Measurements from ENCODE around the gene DLX4. TPM values are rescaled to one million over a fixed set of nuclear protein-coding genes. Genes with fewer than 3 reads are reported as not detected.

Gene DLX4
- total RNA-seq, 1 donor: not detected

DNA sequence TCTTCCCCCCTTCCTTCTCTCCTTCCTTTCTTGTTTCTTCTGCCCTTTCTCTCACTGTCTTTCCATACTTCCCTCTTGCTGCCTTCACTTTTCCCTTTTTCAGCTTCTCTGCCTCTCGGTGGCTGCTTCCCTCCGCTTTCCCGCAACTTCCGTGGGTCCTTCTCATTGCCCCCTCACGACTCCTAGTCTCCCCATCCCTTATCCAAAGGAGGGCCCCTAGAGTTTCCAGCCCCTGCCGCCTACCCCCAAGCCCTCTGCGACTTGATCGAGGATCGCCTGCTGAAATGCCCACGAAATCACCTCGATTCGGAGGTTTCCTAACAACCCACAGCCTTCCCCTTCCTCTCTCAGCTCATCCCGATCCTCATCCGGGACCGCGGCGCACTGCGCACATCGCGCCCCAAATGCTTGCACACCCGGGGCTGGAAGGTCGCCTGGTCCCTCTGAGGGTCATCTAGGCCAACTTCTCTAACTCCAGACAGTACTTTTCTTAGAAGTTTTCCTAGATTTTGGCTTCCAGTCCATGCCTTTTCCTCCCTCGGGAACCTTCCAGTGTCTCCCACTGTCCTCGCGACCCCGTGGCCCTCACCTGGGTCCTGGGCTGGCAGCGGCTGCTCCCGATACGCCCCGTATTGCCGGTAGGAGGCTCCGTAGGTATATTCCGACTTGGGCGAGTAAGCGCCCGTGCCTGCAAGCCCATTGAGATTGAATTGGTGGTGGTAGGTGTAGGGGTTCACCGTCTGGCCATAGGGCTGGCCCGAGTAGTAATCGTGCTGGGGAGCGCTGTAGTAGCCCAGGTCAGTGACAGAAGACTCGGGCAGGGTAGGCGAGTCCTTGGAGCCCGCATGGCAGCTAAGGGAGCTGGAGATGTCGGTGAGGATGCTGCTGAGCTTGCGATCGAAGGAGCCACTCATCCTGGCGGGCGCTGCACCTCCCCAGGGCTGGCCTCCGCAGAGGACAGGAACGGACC, 25.4 kb downstream of the DLX4 start:
- H3K4me3 ChIP-seq (ENCODE audit: low read depth, low read length): peak overlapping the region; percentile 44
- no peak for DNase-seq (ENCODE audit: low read depth)
- TF ChIP-seq, protein P1, sequence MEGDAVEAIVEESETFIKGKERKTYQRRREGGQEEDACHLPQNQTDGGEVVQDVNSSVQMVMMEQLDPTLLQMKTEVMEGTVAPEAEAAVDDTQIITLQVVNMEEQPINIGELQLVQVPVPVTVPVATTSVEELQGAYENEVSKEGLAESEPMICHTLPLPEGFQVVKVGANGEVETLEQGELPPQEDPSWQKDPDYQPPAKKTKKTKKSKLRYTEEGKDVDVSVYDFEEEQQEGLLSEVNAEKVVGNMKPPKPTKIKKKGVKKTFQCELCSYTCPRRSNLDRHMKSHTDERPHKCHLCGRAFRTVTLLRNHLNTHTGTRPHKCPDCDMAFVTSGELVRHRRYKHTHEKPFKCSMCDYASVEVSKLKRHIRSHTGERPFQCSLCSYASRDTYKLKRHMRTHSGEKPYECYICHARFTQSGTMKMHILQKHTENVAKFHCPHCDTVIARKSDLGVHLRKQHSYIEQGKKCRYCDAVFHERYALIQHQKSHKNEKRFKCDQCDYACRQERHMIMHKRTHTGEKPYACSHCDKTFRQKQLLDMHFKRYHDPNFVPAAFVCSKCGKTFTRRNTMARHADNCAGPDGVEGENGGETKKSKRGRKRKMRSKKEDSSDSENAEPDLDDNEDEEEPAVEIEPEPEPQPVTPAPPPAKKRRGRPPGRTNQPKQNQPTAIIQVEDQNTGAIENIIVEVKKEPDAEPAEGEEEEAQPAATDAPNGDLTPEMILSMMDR (IDR thresholded peaks at IDR 0.05; ENCODE audit: insufficient read depth, low read length): no peak

GRCh38 chr17:49995055-49995738, 26.2 kb downstream of the DLX4 start, which contains the start of gene DLX3:
DLX3 (minus strand) TSS chr17:49995224; CDS start chr17:49994998, 226 bp downstream.
- peak within 1 kb of the TSS; percentile 31 for H3K4me3 ChIP-seq (ENCODE audit: low read depth, low read length)
- DNase-seq (ENCODE audit: low read depth): peak; percentile 70
- TF ChIP-seq, protein P1 (IDR thresholded peaks at IDR 0.05; ENCODE audit: insufficient read depth, low read length): no peak

- TF ChIP-seq, protein P1 (IDR thresholded peaks at IDR 0.05; ENCODE audit: insufficient read depth, low read length): no peak
- H3K4me3 ChIP-seq (ENCODE audit: low read depth, low read length): no peak overlapping the region
- no peak for DNase-seq (ENCODE audit: low read depth)
These were observed 27.1 kb downstream of the DLX4 start for GRCh38 chr17:49996121-49996494.

- TF ChIP-seq, protein P1 (IDR thresholded peaks at IDR 0.05; ENCODE audit: insufficient read depth, low read length): peak; percentile 92
- H3K4me3 ChIP-seq (ENCODE audit: low read depth, low read length): peak overlapping the region; percentile 55
- DNase-seq (ENCODE audit: low read depth): peak; percentile 24
These were observed 27.7 kb downstream of the DLX4 start for GRCh38 chr17:49996495-49997300.

DNA sequence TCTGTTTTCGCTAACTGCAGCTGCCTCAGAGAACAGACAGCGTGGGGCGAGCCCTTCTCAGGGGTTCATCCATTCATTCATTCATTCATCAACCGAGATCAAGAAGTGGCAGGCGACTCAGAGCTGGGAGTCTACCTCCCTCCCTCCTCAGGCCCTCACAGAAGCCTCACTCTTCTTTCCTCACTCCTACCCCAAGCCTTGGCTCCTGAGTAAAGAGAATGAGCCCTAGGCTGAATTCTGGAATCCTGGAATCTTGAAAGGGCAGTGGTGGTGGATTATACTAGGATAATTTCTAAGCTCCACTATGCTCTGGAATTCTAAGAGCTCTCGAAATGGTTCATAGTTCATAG, 28.3 kb downstream of the DLX4 start:
- TF ChIP-seq, protein P1 (IDR thresholded peaks at IDR 0.05; ENCODE audit: insufficient read depth, low read length): no peak
- H3K4me3 ChIP-seq (ENCODE audit: low read depth, low read length): no peak overlapping the region
- no peak for DNase-seq (ENCODE audit: low read depth)
